ENCODE results near the gene PEMT. TPM values are rescaled to one million over a fixed set of nuclear protein-coding genes. Genes with fewer than 3 reads are reported as not detected.

Gene PEMT
- total RNA-seq, 2 experiments from 2014 or later, result 11.4 to 12.0 TPM

- Mint-ChIP-seq H3K4me3 (no peak overlapping the region), H3K9me3 (no peaks in the 10 kb centered on the region), H3K27ac (no peak overlapping the region), H3K36me3 (ENCODE audit: low read depth) (no peaks in the 10 kb centered on the region), H3K27me3 (peaks cover 11% of the 10 kb centered on the region), H3K4me1 (ENCODE audit: low read depth) (peaks cover 7% of the 10 kb centered on the region)
- CTCF ChIA-PET, result no interaction called here
- peaks cover 8 to 11% of the 10 kb centered on the region in 2 experiments for H3K27me3 ChIP-seq (ENCODE audit: control insufficient read depth in 1 of 2, insufficient read depth in 2 of 2, low read length in 2 of 2)
- peaks cover 24% of the 10 kb centered on the region for H3K4me1 ChIP-seq (ENCODE audit: insufficient read depth, low read length)
- DNase-seq, result no peak
- no peaks in the 10 kb centered on the region for H3K36me3 ChIP-seq (ENCODE audit: insufficient read depth, low read length)
- H3K27ac ChIP-seq (ENCODE audit: low read depth in 1 of 2, low read length in 2 of 2), result no peak overlapping the region
- POLR2A ChIA-PET, result no interaction called here
- H3K4me3 ChIP-seq (ENCODE audit: low read length), result no peak overlapping the region
- intact Hi-C loops (cut with DNase I, micrococcal nuclease), result loop anchor here in 1 of 2 experiments (5.0 kb wide), 1 partner anchor 68 kb away; no protein-coding TSS in a partner anchor
- no peak for ATAC-seq (ENCODE audit: poor library complexity)
- peaks cover 0 to 3% of the 10 kb centered on the region in 2 experiments for H3K9me3 ChIP-seq (ENCODE audit: control insufficient read depth in 1 of 2, insufficient read depth in 1 of 2, low read length in 2 of 2)
- TF ChIP-seq, protein P1, sequence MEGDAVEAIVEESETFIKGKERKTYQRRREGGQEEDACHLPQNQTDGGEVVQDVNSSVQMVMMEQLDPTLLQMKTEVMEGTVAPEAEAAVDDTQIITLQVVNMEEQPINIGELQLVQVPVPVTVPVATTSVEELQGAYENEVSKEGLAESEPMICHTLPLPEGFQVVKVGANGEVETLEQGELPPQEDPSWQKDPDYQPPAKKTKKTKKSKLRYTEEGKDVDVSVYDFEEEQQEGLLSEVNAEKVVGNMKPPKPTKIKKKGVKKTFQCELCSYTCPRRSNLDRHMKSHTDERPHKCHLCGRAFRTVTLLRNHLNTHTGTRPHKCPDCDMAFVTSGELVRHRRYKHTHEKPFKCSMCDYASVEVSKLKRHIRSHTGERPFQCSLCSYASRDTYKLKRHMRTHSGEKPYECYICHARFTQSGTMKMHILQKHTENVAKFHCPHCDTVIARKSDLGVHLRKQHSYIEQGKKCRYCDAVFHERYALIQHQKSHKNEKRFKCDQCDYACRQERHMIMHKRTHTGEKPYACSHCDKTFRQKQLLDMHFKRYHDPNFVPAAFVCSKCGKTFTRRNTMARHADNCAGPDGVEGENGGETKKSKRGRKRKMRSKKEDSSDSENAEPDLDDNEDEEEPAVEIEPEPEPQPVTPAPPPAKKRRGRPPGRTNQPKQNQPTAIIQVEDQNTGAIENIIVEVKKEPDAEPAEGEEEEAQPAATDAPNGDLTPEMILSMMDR (IDR thresholded peaks at IDR 0.05), result no peak
Observed at GRCh38 chr17:17499402-17500145, 91.9 kb downstream of the PEMT start.

- Histone ChIP-seq H3K27ac (ENCODE audit: low read depth in 1 of 2, low read length in 2 of 2) (no peak overlapping the region), H3K4me3 (ENCODE audit: low read length) (no peak overlapping the region), H3K4me1 (ENCODE audit: insufficient read depth, low read length) (peaks cover 24% of the 10 kb centered on the region), H3K9me3 (ENCODE audit: control insufficient read depth in 1 of 2, insufficient read depth in 1 of 2, low read length in 2 of 2) (peaks cover 0 to 3% of the 10 kb centered on the region in 2 experiments), H3K27me3 (ENCODE audit: control insufficient read depth in 1 of 2, insufficient read depth in 2 of 2, low read length in 2 of 2) (peaks cover 8 to 11% of the 10 kb centered on the region in 2 experiments), H3K36me3 (ENCODE audit: insufficient read depth, low read length) (no peaks in the 10 kb centered on the region)
- ChIA-PET CTCF (no interaction called here), POLR2A (no interaction called here)
- Mint-ChIP-seq H3K36me3 (ENCODE audit: low read depth) (no peaks in the 10 kb centered on the region), H3K4me3 (no peak overlapping the region), H3K4me1 (ENCODE audit: low read depth) (peaks cover 7% of the 10 kb centered on the region), H3K27ac (no peak overlapping the region), H3K27me3 (peaks cover 11% of the 10 kb centered on the region), H3K9me3 (no peaks in the 10 kb centered on the region)
- TF ChIP-seq, protein P1 (IDR thresholded peaks at IDR 0.05), result no peak
- ATAC-seq (ENCODE audit: poor library complexity), result no peak
- intact Hi-C loops (cut with DNase I, micrococcal nuclease), result no loop called here
- DNase-seq, result no peak
Observed at GRCh38 chr17:17498606-17499301, 92.8 kb downstream of the PEMT start.

GRCh38 chr17:17497845-17498520 lies 93.5 kb downstream of the PEMT start:
- H3K27ac ChIP-seq (ENCODE audit: low read depth in 1 of 2, low read length in 2 of 2), result no peak overlapping the region
- ATAC-seq (ENCODE audit: poor library complexity), result no peak
- H3K27me3 ChIP-seq (ENCODE audit: control insufficient read depth in 1 of 2, insufficient read depth in 2 of 2, low read length in 2 of 2), result peaks cover 8 to 11% of the 10 kb centered on the region in 2 experiments
- Mint-ChIP-seq H3K27me3 (peaks cover 15% of the 10 kb centered on the region), H3K9me3 (no peaks in the 10 kb centered on the region), H3K27ac (no peak overlapping the region), H3K4me1 (ENCODE audit: low read depth) (peaks cover 7% of the 10 kb centered on the region), H3K4me3 (no peak overlapping the region), H3K36me3 (ENCODE audit: low read depth) (no peaks in the 10 kb centered on the region)
- ChIA-PET POLR2A (interaction anchor here (1.3 kb wide), 1 partner anchor 17 kb away, joined by 3 read pairs; no protein-coding TSS in a partner anchor), CTCF (interaction anchor here (1.5 to 2.3 kb wide), 3 partner anchors 13 to 144 kb away, joined by 4 to 28 read pairs (median 12); partner anchors contain the start of gene PEMT)
- DNase-seq, result no peak
- intact Hi-C loops (cut with DNase I, micrococcal nuclease), result loop anchor here (1.0 to 2.0 kb wide), 2 partner anchors 143 to 421 kb away; no protein-coding TSS in a partner anchor
- TF ChIP-seq, protein P1 (IDR thresholded peaks at IDR 0.05), result no peak
- peaks cover 24% of the 10 kb centered on the region for H3K4me1 ChIP-seq (ENCODE audit: insufficient read depth, low read length)
- peaks cover 2% of the 10 kb centered on the region for H3K36me3 ChIP-seq (ENCODE audit: insufficient read depth, low read length)
- no peak overlapping the region for H3K4me3 ChIP-seq (ENCODE audit: low read length)
- peaks cover 0 to 3% of the 10 kb centered on the region in 2 experiments for H3K9me3 ChIP-seq (ENCODE audit: control insufficient read depth in 1 of 2, insufficient read depth in 1 of 2, low read length in 2 of 2)

All from CD4-positive, alpha-beta T cell (primary cell).